Neural cell (in vitro differentiated cells): ENCODE results near the gene BCDIN3D. TPM values are rescaled to one million over a fixed set of nuclear protein-coding genes. Genes with fewer than 3 reads are reported as not detected.

ENCODE experiments used
- H2AFZ ChIP-seq: fragments of 200-600, 300-800 bp; sonication (generic), shearing (Covaris generic); 2 replicates; pipeline ENCODE4 v1.6.0; 2014; ENCODE audit warnings: low read depth, mild to moderate bottlenecking, antibody characterized with exemption, low read length, moderate library complexity
- H3F3A ChIP-seq: fragments of 200-600 bp; shearing (Covaris generic); 2 replicates; pipeline ENCODE4 v1.6.1; 2016; ENCODE audit warnings: mild to moderate bottlenecking, moderate library complexity, mixed read lengths, antibody characterized with exemption, low read length; ENCODE audit not compliant: insufficient read depth, poor library complexity, severe bottlenecking
- H3K27ac ChIP-seq: fragments of 200-600, 300-800 bp; sonication (generic), shearing (Covaris generic); 2 replicates; pipeline ENCODE4 v1.5.1; 2014; ENCODE audit warnings: mild to moderate bottlenecking, low read length, moderate library complexity
- H3K27me3 ChIP-seq: fragments of 300-800, 200-600 bp; sonication (generic), shearing (Covaris generic); 2 replicates; pipeline ENCODE4 v1.6.0; 2014; ENCODE audit warnings: mild to moderate bottlenecking, low read depth, low read length, moderate library complexity; ENCODE audit not compliant: insufficient read depth
- H3K36me3 ChIP-seq: fragments of 300-800, 200-600 bp; sonication (generic), shearing (Covaris generic); 2 replicates; pipeline ENCODE4 v1.5.1; 2014; ENCODE audit warnings: mild to moderate bottlenecking, antibody characterized with exemption, low read length, moderate library complexity; ENCODE audit not compliant: insufficient read depth
- H3K4me2 ChIP-seq: fragments of 300-800, 200-600 bp; sonication (generic), shearing (Covaris generic); 2 replicates; pipeline ENCODE4 v1.6.0; 2014; ENCODE audit warnings: mild to moderate bottlenecking, low read length
- H3K4me3 ChIP-seq: fragments of 300-800, 200-600 bp; sonication (generic), shearing (Covaris generic); 2 replicates; pipeline ENCODE4 v1.5.1; 2014; ENCODE audit warnings: mild to moderate bottlenecking, low read length, moderate library complexity
- H3K79me2 ChIP-seq: fragments of 200-600 bp; shearing (Covaris generic); replicated peaks from 2 replicates; pipeline ENCODE4 v1.6.0; 2014; ENCODE audit warnings: mild to moderate bottlenecking, low read length, moderate library complexity; ENCODE audit not compliant: insufficient read depth
- H3K9ac ChIP-seq: fragments of 300-800, 200-600 bp; sonication (generic), shearing (Covaris generic); 2 replicates; pipeline ENCODE4 v1.6.1; 2016; ENCODE audit warnings: mild to moderate bottlenecking, low read length, mixed read lengths
- H3K9me2 ChIP-seq: fragments of 200-600 bp; shearing (Covaris generic); 2 replicates; pipeline ENCODE4 v1.6.1; 2016; ENCODE audit warnings: mild to moderate bottlenecking, low read length, mixed read lengths; ENCODE audit not compliant: insufficient read depth
- H3K9me3 ChIP-seq: fragments of 200-600, 300-800 bp; sonication (generic), shearing (Covaris generic); 2 replicates; pipeline ENCODE4 v1.6.1; 2016; ENCODE audit warnings: mild to moderate bottlenecking, mixed run types, low read length, moderate library complexity, mixed read lengths
- H4K20me1 ChIP-seq: fragments of 200-600 bp; shearing (Covaris generic); 2 replicates; pipeline ENCODE4 v1.6.1; 2016; ENCODE audit warnings: mild to moderate bottlenecking, mixed run types; ENCODE audit not compliant: insufficient read depth
- CTCF ChIP-seq: fragments of 450-650 bp; IDR thresholded peaks from 2 replicates; pipeline ENCODE4 v1.5.1; 2014; ENCODE audit warnings: antibody characterized with exemption, mild to moderate bottlenecking, moderate library complexity; ENCODE audit not compliant: poor library complexity, severe bottlenecking
- EP300 ChIP-seq: fragments of 450-650 bp; conservative IDR thresholded peaks from 2 replicates; pipeline ENCODE4 v1.6.1; 2014; ENCODE audit warnings: antibody characterized with exemption, mild to moderate bottlenecking, moderate library complexity; ENCODE audit not compliant: poor library complexity, severe bottlenecking
- EZH2 ChIP-seq: fragments of 200-600, 300-800 bp; shearing (Covaris generic), sonication (generic); IDR thresholded peaks from 2 replicates; pipeline ENCODE4 v1.6.1; 2014; ENCODE audit warnings: antibody characterized with exemption, low read length, borderline replicate concordance, mild to moderate bottlenecking; ENCODE audit not compliant: insufficient read depth, poor library complexity, severe bottlenecking
- MXI1 ChIP-seq: fragments of 450-650 bp; conservative IDR thresholded peaks from 2 replicates; pipeline ENCODE4 v1.6.1; 2014; ENCODE audit warnings: antibody characterized with exemption, mild to moderate bottlenecking; ENCODE audit not compliant: poor library complexity, severe bottlenecking
- POLR2AphosphoS5 ChIP-seq: IDR thresholded peaks from 2 replicates; pipeline ENCODE4 v1.6.1; 2012
- RAD21 ChIP-seq: fragments of 450-650 bp; conservative IDR thresholded peaks from 2 replicates; pipeline ENCODE4 v1.6.1; 2014; ENCODE audit warnings: antibody characterized with exemption, mild to moderate bottlenecking, moderate library complexity
- REST ChIP-seq: IDR thresholded peaks from 2 replicates; pipeline ENCODE4 v1.6.1; 2012; ENCODE audit warnings: borderline replicate concordance
- SMC3 ChIP-seq: fragments of 450-650 bp; conservative IDR thresholded peaks from 2 replicates; pipeline ENCODE4 v1.6.1; 2014; ENCODE audit warnings: antibody characterized with exemption, mild to moderate bottlenecking, moderate library complexity; ENCODE audit not compliant: poor library complexity
- TAF1 ChIP-seq: IDR thresholded peaks from 2 replicates; pipeline ENCODE4 v1.6.1; 2012; ENCODE audit warnings: low read depth
- polyA plus RNA-seq: library from polyadenylated mRNA; depleted of rRNA; stranded (reverse); fragments of >200 nt; gene quantifications from 2 replicates; pipeline ENCODE4 v1.2.3, GENCODE V29; 2014

Gene BCDIN3D
- polyA plus RNA-seq, 1 donor from 2014 or later: 10.0 TPM

- Histone ChIP-seq H3K79me2 (peaks cover 21% of the 10 kb centered on the region), H3F3A (no peaks in the 10 kb centered on the region), H3K4me2 (no peak overlapping the region), H4K20me1 (no peaks in the 10 kb centered on the region), H3K27ac (no peak overlapping the region), H3K9ac (no peak overlapping the region), H3K4me3 (no peak overlapping the region), H3K9me2 (no peaks in the 10 kb centered on the region), H3K27me3 (no peaks in the 10 kb centered on the region), H3K9me3 (no peaks in the 10 kb centered on the region), H2AFZ (no peak overlapping the region), H3K36me3 (no peaks in the 10 kb centered on the region)
- TF ChIP-seq TAF1: no peak
- no peak for TF ChIP-seq MXI1
- no peak for TF ChIP-seq RAD21
- TF ChIP-seq SMC3: no peak
These were observed 23.1 kb downstream of the BCDIN3D start for GRCh38 chr12:49819786-49820185.

- Histone ChIP-seq H3K27me3 (no peaks in the 10 kb centered on the region), H3K9me2 (no peaks in the 10 kb centered on the region), H3K4me3 (no peak overlapping the region), H3K79me2 (peaks cover 10% of the 10 kb centered on the region), H3F3A (no peaks in the 10 kb centered on the region), H3K36me3 (no peaks in the 10 kb centered on the region), H3K4me2 (no peak overlapping the region), H4K20me1 (no peaks in the 10 kb centered on the region), H2AFZ (no peak overlapping the region), H3K9me3 (no peaks in the 10 kb centered on the region), H3K27ac (no peak overlapping the region), H3K9ac (no peak overlapping the region)
- TF ChIP-seq CTCF: no peak
- TF ChIP-seq MXI1: no peak
- TF ChIP-seq POLR2AphosphoS5: no peak
- no peak for TF ChIP-seq SMC3
- TF ChIP-seq EZH2: no peak
- no peak for TF ChIP-seq TAF1
- TF ChIP-seq RAD21: no peak
- TF ChIP-seq REST: no peak
- TF ChIP-seq EP300: no peak
These were observed 24.5 kb downstream of the BCDIN3D start for GRCh38 chr12:49818241-49818895.

- H3K79me2 ChIP-seq: peaks cover 3% of the 10 kb centered on the region
- no peak overlapping the region for H3K9ac ChIP-seq
- no peak overlapping the region for H3K4me3 ChIP-seq
- no peaks in the 10 kb centered on the region for H4K20me1 ChIP-seq
- no peaks in the 10 kb centered on the region for H3K27me3 ChIP-seq
- H3K9me2 ChIP-seq: no peaks in the 10 kb centered on the region
- H3K9me3 ChIP-seq: no peaks in the 10 kb centered on the region
- no peak overlapping the region for H3K27ac ChIP-seq
- no peaks in the 10 kb centered on the region for H3K36me3 ChIP-seq
- TF ChIP-seq REST (no peak), POLR2AphosphoS5 (no peak), CTCF (no peak)
- no peak overlapping the region for H3K4me2 ChIP-seq
- H2AFZ ChIP-seq: no peak overlapping the region
- no peaks in the 10 kb centered on the region for H3F3A ChIP-seq
These were observed 29.8 kb downstream of the BCDIN3D start for GRCh38 chr12:49813131-49813530.
